T-helper 17 cell (primary cell): ENCODE results near the gene ACBD4. TPM values are rescaled to one million over a fixed set of nuclear protein-coding genes. Genes with fewer than 3 reads are reported as not detected.

Source experiments
- ATAC-seq: fragments of 150-1000 bp; cut with Tn5 transposase; 2 replicates; pipeline ENCODE4 v1.10.0; 2021; ENCODE audit warnings: mild to moderate bottlenecking, moderate library complexity
- DNase-seq, 3 donors: peaks; one replicate each; pipeline versions ENCODE4 v3.0.0 to v3.0.0-alpha.2; 2020 to 2021
- H3K9me3 ChIP-seq: one replicate; pipeline ENCODE4 v1.7.0; 2013; ENCODE audit warnings: low read length, mild to moderate bottlenecking; ENCODE audit not compliant: control insufficient read depth, poor library complexity, severe bottlenecking
- H3K27ac Mint-ChIP-seq: one replicate; pipeline ENCODE4 v1.8.0; 2022; ENCODE audit warnings: mild to moderate bottlenecking, moderate library complexity, mixed read lengths
- H3K27me3 Mint-ChIP-seq: one replicate; pipeline ENCODE4 v1.8.0; 2022; ENCODE audit warnings: mixed read lengths
- H3K36me3 Mint-ChIP-seq: one replicate; pipeline ENCODE4 v1.8.0; 2022; ENCODE audit warnings: low read depth, mixed read lengths
- H3K4me1 Mint-ChIP-seq: one replicate; pipeline ENCODE4 v1.8.0; 2022; ENCODE audit warnings: mild to moderate bottlenecking, mixed read lengths
- H3K4me3 Mint-ChIP-seq: one replicate; pipeline ENCODE4 v1.8.0; 2022; ENCODE audit warnings: mild to moderate bottlenecking, moderate library complexity, mixed read lengths
- total RNA-seq, 4 donors: library from RNA in 2 of 4; stranded (reverse) in 2 of 4; gene quantifications; one replicate each; pipeline ENCODE4 v1.2.3 and lab custom pipeline; 2022 to 2026

Gene ACBD4
- total RNA-seq, 2 donors from 2014 or later, result 13.6 to 18.9 TPM

- H3K4me1 Mint-ChIP-seq, result peaks cover 2% of the 10 kb centered on the region
- no peak overlapping the region for H3K4me3 Mint-ChIP-seq
- H3K36me3 Mint-ChIP-seq, result peaks cover 10% of the 10 kb centered on the region
- peak overlapping the region; percentile 47 for H3K27ac Mint-ChIP-seq
- H3K27me3 Mint-ChIP-seq, result no peaks in the 10 kb centered on the region
- DNase-seq (no peak), ATAC-seq (no peak)
- no peaks in the 10 kb centered on the region for H3K9me3 ChIP-seq
Observed at GRCh38 chr17:45098081-45098868, 37.2 kb upstream of the ACBD4 start.

GRCh38 chr17:45098869-45099616, 36.4 kb upstream of the ACBD4 start:
- H3K4me3 Mint-ChIP-seq, result no peak overlapping the region
- no peaks in the 10 kb centered on the region for H3K9me3 ChIP-seq
- no peak overlapping the region for H3K27ac Mint-ChIP-seq
- DNase-seq (peak; percentile 36 to 67 (median 46)), ATAC-seq (peak; percentile 82)
- H3K4me1 Mint-ChIP-seq, result peaks cover 2% of the 10 kb centered on the region
- H3K27me3 Mint-ChIP-seq, result no peaks in the 10 kb centered on the region
- peaks cover 12% of the 10 kb centered on the region for H3K36me3 Mint-ChIP-seq

GRCh38 chr17:45101546-45101882, 34.0 kb upstream of the ACBD4 start:
- H3K9me3 ChIP-seq, result no peaks in the 10 kb centered on the region
- H3K36me3 Mint-ChIP-seq, result peaks cover 9% of the 10 kb centered on the region
- H3K27me3 Mint-ChIP-seq, result no peaks in the 10 kb centered on the region
- no peak for DNase-seq
- no peak overlapping the region for H3K27ac Mint-ChIP-seq
- no peak for ATAC-seq
- H3K4me3 Mint-ChIP-seq, result no peak overlapping the region
- H3K4me1 Mint-ChIP-seq, result peaks cover under 1% of the 10 kb centered on the region

GRCh38 chr17:45101883-45102811, 33.3 kb upstream of the ACBD4 start:
- H3K9me3 ChIP-seq, result no peaks in the 10 kb centered on the region
- no peak for ATAC-seq
- Mint-ChIP-seq H3K36me3 (peaks cover 8% of the 10 kb centered on the region), H3K27ac (no peak overlapping the region), H3K4me1 (no peaks in the 10 kb centered on the region), H3K27me3 (no peaks in the 10 kb centered on the region), H3K4me3 (peak overlapping the region; percentile 49)
- DNase-seq, result no peak

- ATAC-seq, result no peak
- peaks cover 8% of the 10 kb centered on the region for H3K36me3 Mint-ChIP-seq
Observed at GRCh38 chr17:45102856-45103255, 32.6 kb upstream of the ACBD4 start.

GRCh38 chr17:45103269-45103795, 32.2 kb upstream of the ACBD4 start:
- Mint-ChIP-seq H3K4me3 (no peak overlapping the region), H3K27me3 (no peaks in the 10 kb centered on the region), H3K4me1 (no peaks in the 10 kb centered on the region), H3K36me3 (peaks cover 6% of the 10 kb centered on the region), H3K27ac (no peak overlapping the region)
- H3K9me3 ChIP-seq, result no peaks in the 10 kb centered on the region
- ATAC-seq, result no peak
- no peak for DNase-seq

More at GRCh38 chr17:45102856-45103255, 32.6 kb upstream of the ACBD4 start:
- Mint-ChIP-seq H3K4me3 (no peak overlapping the region), H3K27ac (no peak overlapping the region), H3K27me3 (no peaks in the 10 kb centered on the region), H3K4me1 (no peaks in the 10 kb centered on the region)
- no peak for DNase-seq
- no peaks in the 10 kb centered on the region for H3K9me3 ChIP-seq

- Mint-ChIP-seq H3K4me1 (no peaks in the 10 kb centered on the region), H3K36me3 (peaks cover 6% of the 10 kb centered on the region), H3K4me3 (no peak overlapping the region), H3K27me3 (no peaks in the 10 kb centered on the region), H3K27ac (no peak overlapping the region)
- no peak for ATAC-seq
- H3K9me3 ChIP-seq, result no peaks in the 10 kb centered on the region
- no peak for DNase-seq
Observed at GRCh38 chr17:45104029-45104428, 31.5 kb upstream of the ACBD4 start.

GRCh38 chr17:45104497-45104896, 31.0 kb upstream of the ACBD4 start:
- H3K27me3 Mint-ChIP-seq, result no peaks in the 10 kb centered on the region
- no peak overlapping the region for H3K4me3 Mint-ChIP-seq
- H3K9me3 ChIP-seq, result no peaks in the 10 kb centered on the region
- no peak for DNase-seq
- H3K4me1 Mint-ChIP-seq, result no peaks in the 10 kb centered on the region
- H3K36me3 Mint-ChIP-seq, result peaks cover 6% of the 10 kb centered on the region
- ATAC-seq, result no peak
- no peak overlapping the region for H3K27ac Mint-ChIP-seq

GRCh38 chr17:45104907-45105624, 30.4 kb upstream of the ACBD4 start:
- no peak overlapping the region for H3K4me3 Mint-ChIP-seq
- ATAC-seq, result no peak
- peaks cover 6% of the 10 kb centered on the region for H3K36me3 Mint-ChIP-seq
- H3K27me3 Mint-ChIP-seq, result no peaks in the 10 kb centered on the region
- H3K27ac Mint-ChIP-seq, result no peak overlapping the region
- H3K4me1 Mint-ChIP-seq, result no peaks in the 10 kb centered on the region
- no peaks in the 10 kb centered on the region for H3K9me3 ChIP-seq
- no peak for DNase-seq

- Mint-ChIP-seq H3K27me3 (no peaks in the 10 kb centered on the region), H3K36me3 (peaks cover 6% of the 10 kb centered on the region), H3K4me1 (no peaks in the 10 kb centered on the region), H3K27ac (no peak overlapping the region), H3K4me3 (no peak overlapping the region)
- no peak for ATAC-seq
- no peaks in the 10 kb centered on the region for H3K9me3 ChIP-seq
- DNase-seq, result no peak
Observed at GRCh38 chr17:45106096-45106495, 29.4 kb upstream of the ACBD4 start.

- H3K27ac Mint-ChIP-seq, result no peak overlapping the region
- ATAC-seq (no peak), DNase-seq (no peak)
- H3K4me3 Mint-ChIP-seq, result no peak overlapping the region
- no peaks in the 10 kb centered on the region for H3K9me3 ChIP-seq
- H3K4me1 Mint-ChIP-seq, result no peaks in the 10 kb centered on the region
- H3K36me3 Mint-ChIP-seq, result peaks cover 6% of the 10 kb centered on the region
- H3K27me3 Mint-ChIP-seq, result no peaks in the 10 kb centered on the region
Observed at GRCh38 chr17:45106582-45106981, 28.9 kb upstream of the ACBD4 start.

- ATAC-seq, result no peak
- DNase-seq, result no peak
- Mint-ChIP-seq H3K36me3 (peaks cover 4% of the 10 kb centered on the region), H3K4me1 (no peaks in the 10 kb centered on the region), H3K27me3 (no peaks in the 10 kb centered on the region), H3K27ac (no peak overlapping the region), H3K4me3 (no peak overlapping the region)
- no peaks in the 10 kb centered on the region for H3K9me3 ChIP-seq
Observed at GRCh38 chr17:45107293-45108010, 28.0 kb upstream of the ACBD4 start.
